ENCODE data around the gene RANBP1. TPM values are rescaled to one million over a fixed set of nuclear protein-coding genes. Genes with fewer than 3 reads are reported as not detected.

The RANBP1 gene
- polyA plus RNA-seq, 1 of the 3 experiments (the other 2 are of a cell fraction), result 502 TPM

GRCh38 chr22:20155330-20156041, 39.6 kb downstream of the RANBP1 start (continued):
- TF ChIP-seq RCOR1 (IDR thresholded peaks at IDR 0.05; ENCODE audit: low read length) (peak; percentile 54; the same call in 1 of the 2 replicates), GABPA (IDR thresholded peaks at IDR 0.05; ENCODE audit: low read depth) (peak; percentile 73), USF2 (IDR thresholded peaks at IDR 0.05; ENCODE audit: borderline replicate concordance, low read depth, low read length) (no peak), TCF12 (IDR thresholded peaks at IDR 0.05) (peak; percentile 31; the same call in 1 of the 2 replicates), FOXM1 (IDR thresholded peaks at IDR 0.05; ENCODE audit: low read depth) (no peak), RAD21 (IDR thresholded peaks at IDR 0.05; ENCODE audit: low read length) (no peak), YY1 (IDR thresholded peaks at IDR 0.05; ENCODE audit: low read depth) (no peak)

GRCh38 chr22:20156042-20156389, 40.1 kb downstream of the RANBP1 start:
- no peaks in the 10 kb centered on the region for H4K20me1 ChIP-seq (ENCODE audit: insufficient read depth)
- H3K9me2 ChIP-seq, result no peaks in the 10 kb centered on the region
- 63% methylated on average over 4 of the region's 7 CpGs for WGBS (ENCODE audit: low lambda C conversion rate)
- H3K36me3 ChIP-seq (replicated peaks in 1 of 2; ENCODE audit: control insufficient read depth in 1 of 2, insufficient read depth in 2 of 2, low read length in 1 of 2), result peaks cover 0 to 2% of the 10 kb centered on the region in 2 experiments
- H3K4me1 ChIP-seq (ENCODE audit: control insufficient read depth in 1 of 2, insufficient read depth in 2 of 2, low read depth in 1 of 2, low read length in 1 of 2), result peaks cover 0 to 35% of the 10 kb centered on the region in 2 experiments; a peak in 1 of 4 replicates
- POLR2A ChIA-PET, result no interaction called here
- TF ChIP-seq SIN3A (IDR thresholded peaks at IDR 0.05; ENCODE audit: borderline replicate concordance, low read depth, low read length) (no peak), RAD21 (IDR thresholded peaks at IDR 0.05; ENCODE audit: low read length) (no peak), GABPA (IDR thresholded peaks at IDR 0.05; ENCODE audit: low read depth) (no peak), IRF3 (IDR thresholded peaks at IDR 0.05; ENCODE audit: low read depth, low read length) (no peak), ELF1 (IDR thresholded peaks at IDR 0.05) (no peak), USF1 (IDR thresholded peaks at IDR 0.05; ENCODE audit: borderline replicate concordance, low read depth) (no peak), YY1 (IDR thresholded peaks at IDR 0.05; ENCODE audit: low read depth) (no peak), MAX (IDR thresholded peaks at IDR 0.05; ENCODE audit: low read depth) (no peak), EP300 (IDR thresholded peaks at IDR 0.05; ENCODE audit: borderline replicate concordance in 1 of 2, low read depth in 1 of 2, low read length in 1 of 2) (no peak), RFX5 (IDR thresholded peaks at IDR 0.05; ENCODE audit: low read length) (no peak), ZBTB33 (IDR thresholded peaks at IDR 0.05; ENCODE audit: borderline replicate concordance, low read depth) (no peak), USF2 (IDR thresholded peaks at IDR 0.05; ENCODE audit: borderline replicate concordance, low read depth, low read length) (no peak), CTCF (IDR thresholded peaks at IDR 0.05) (no peak), FOSL2 (IDR thresholded peaks at IDR 0.05; ENCODE audit: borderline replicate concordance, low read depth) (no peak), GATA2 (CRISPR knock-in tag; IDR thresholded peaks at IDR 0.05) (no peak), PBX3 (IDR thresholded peaks at IDR 0.05) (no peak), TAF1 (IDR thresholded peaks at IDR 0.05; ENCODE audit: borderline replicate concordance, low read depth, low read length) (no peak)
- H3K79me2 ChIP-seq (ENCODE audit: insufficient read depth), result peaks cover 4% of the 10 kb centered on the region; the same call in 1 of the 2 replicates
- peak overlapping the region in 1 of 2 experiments; percentile 61; a peak in 2 of 4 replicates for H3K4me3 ChIP-seq (ENCODE audit: low read depth in 2 of 2, low read length in 1 of 2)
- no peak overlapping the region for H2AFZ ChIP-seq (ENCODE audit: low read depth)
- H3K9me3 ChIP-seq, result no peaks in the 10 kb centered on the region
- peaks cover 7% of the 10 kb centered on the region for H3F3A ChIP-seq (replicated peaks; ENCODE audit: insufficient read depth)
- CTCF ChIA-PET, result interaction anchor here (0.6 to 5.1 kb wide), 16 partner anchors 12 to 238 kb away, joined by 3 to 87 read pairs (median 4); partner anchors contain the start of genes DGCR6L and ZNF74
- H3K27me3 ChIP-seq (ENCODE audit: insufficient read depth), result no peaks in the 10 kb centered on the region
- no peak overlapping the region for H3K9ac ChIP-seq
- peak overlapping the region in 1 of 2 experiments; percentile 74; a peak in 2 of 4 replicates for H3K27ac ChIP-seq (ENCODE audit: low read depth in 2 of 2, low read length in 1 of 2)
- no peak for DNase-seq
- peak overlapping the region; percentile 96 for H3K4me2 ChIP-seq

Measured in SK-N-SH (cell line).